Activated naive CD4-positive, alpha-beta T cell treated with anti-CD3 and anti-CD28 coated beads for 36 hours (primary cell): Measurements from ENCODE around the gene TFG. TPM values are rescaled to one million over a fixed set of nuclear protein-coding genes. Genes with fewer than 3 reads are reported as not detected.

Source experiments
- CTCF ChIA-PET: fragments of 350-600 bp; sonication (Branson Sonifier 250); formaldehyde crosslinking; loops from one replicate; lab custom pipeline; 2021; ENCODE audit warnings: antibody characterized with exemption; lab: Charles Lee
- DNase-seq: peaks from one replicate; pipeline ENCODE4 v3.0.0-alpha.2; 2020
- H3K27ac Mint-ChIP-seq: one replicate; pipeline ENCODE4 v1.8.0; 2021; ENCODE audit warnings: mild to moderate bottlenecking, mixed read lengths
- H3K27me3 Mint-ChIP-seq: one replicate; pipeline ENCODE4 v1.8.0; 2021; ENCODE audit warnings: low read depth, mixed read lengths
- H3K36me3 Mint-ChIP-seq: one replicate; pipeline ENCODE4 v1.8.0; 2021; ENCODE audit warnings: low read depth, mixed read lengths
- H3K4me1 Mint-ChIP-seq: one replicate; pipeline ENCODE4 v1.8.0; 2021; ENCODE audit warnings: low read depth, mixed read lengths
- H3K4me3 Mint-ChIP-seq: one replicate; pipeline ENCODE4 v1.8.0; 2021; ENCODE audit warnings: mild to moderate bottlenecking, moderate library complexity, mixed read lengths
- H3K9me3 Mint-ChIP-seq: one replicate; pipeline ENCODE4 v1.8.0; 2021; ENCODE audit warnings: mixed read lengths
- intact Hi-C: fragments of 100-400 bp; cut with micrococcal nuclease; formaldehyde crosslinking; loops from one replicate; pipeline ENCODE4 v1.15.1; 2023
- total RNA-seq, 2 experiments: library from RNA; stranded (reverse); gene quantifications; one replicate each; pipeline ENCODE4 v1.2.3, GENCODE V29; 2021

Gene TFG
- total RNA-seq, 2 experiments from 2014 or later: 45.6 to 46.0 TPM

- intact Hi-C loops: no loop called here
- CTCF ChIA-PET: interaction anchor here (0.6 to 1.7 kb wide), 5 partner anchors 26 to 298 kb away, joined by 3 to 7 read pairs (median 3); no protein-coding TSS in a partner anchor
- Mint-ChIP-seq H3K9me3 (no peaks in the 10 kb centered on the region), H3K4me3 (no peak overlapping the region), H3K4me1 (peaks cover 8% of the 10 kb centered on the region), H3K27me3 (no peaks in the 10 kb centered on the region), H3K27ac (no peak overlapping the region), H3K36me3 (peaks cover 4% of the 10 kb centered on the region)
- peak; percentile 35 for DNase-seq
Measured at GRCh38 chr3:100761211-100761942, 52.1 kb downstream of the TFG start.

DNA sequence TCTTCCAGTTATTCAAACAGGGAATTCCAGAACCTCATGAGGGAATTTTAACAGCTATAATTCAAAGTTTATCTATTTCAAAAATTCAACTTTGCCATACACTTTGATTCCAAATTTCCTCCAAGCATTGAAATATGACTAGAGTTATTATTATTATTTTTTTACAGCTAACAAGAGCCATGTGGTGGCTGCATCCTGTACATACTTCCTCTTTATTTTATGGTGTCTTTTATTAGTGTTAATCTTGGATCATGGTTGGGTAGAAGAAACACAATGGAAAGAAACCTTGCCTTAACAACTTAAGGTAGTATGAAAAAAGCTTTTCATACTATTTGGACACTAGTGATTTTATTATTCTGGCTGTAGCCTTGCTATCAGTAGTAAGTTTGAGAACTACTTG is 52.7 kb downstream of the TFG start:
- Mint-ChIP-seq H3K4me1 (peaks cover 8% of the 10 kb centered on the region), H3K9me3 (no peaks in the 10 kb centered on the region), H3K27me3 (no peaks in the 10 kb centered on the region), H3K27ac (no peak overlapping the region), H3K4me3 (no peak overlapping the region), H3K36me3 (peaks cover 4% of the 10 kb centered on the region)
- CTCF ChIA-PET: interaction anchor here (1.2 to 1.7 kb wide), 3 partner anchors 34 to 299 kb away, joined by 3 to 7 read pairs (median 3); no protein-coding TSS in a partner anchor
- intact Hi-C loops: no loop called here
- DNase-seq: no peak

DNA sequence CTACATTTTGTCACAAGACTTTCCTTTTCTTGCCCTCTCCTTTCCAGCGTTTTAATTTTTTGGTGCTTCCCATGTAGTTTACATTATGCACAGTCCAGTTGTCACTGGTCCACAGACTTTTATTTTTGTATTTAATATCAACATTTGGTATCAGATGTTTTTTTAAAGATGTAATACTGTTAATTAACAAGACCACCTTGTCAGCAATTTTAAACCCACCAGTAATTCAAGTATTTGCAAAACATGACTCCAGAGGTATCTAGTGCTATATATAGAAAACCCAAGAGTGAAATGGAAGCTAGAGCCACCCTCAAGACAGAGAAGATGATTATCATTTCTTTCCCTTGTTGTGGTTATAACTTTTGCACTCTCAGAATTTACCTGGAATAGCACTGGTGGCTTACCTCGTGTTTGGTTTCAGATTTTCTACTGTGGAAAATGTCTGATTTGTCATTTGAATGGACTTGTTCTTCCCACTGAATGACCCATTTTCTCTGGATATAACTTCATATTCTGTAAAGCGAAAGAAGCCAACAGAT is 56.2 kb downstream of the TFG start:
- no peak for DNase-seq
- Mint-ChIP-seq H3K36me3 (peaks cover 2% of the 10 kb centered on the region), H3K4me3 (no peak overlapping the region), H3K9me3 (no peaks in the 10 kb centered on the region), H3K27ac (no peak overlapping the region), H3K27me3 (no peaks in the 10 kb centered on the region), H3K4me1 (peaks cover 8% of the 10 kb centered on the region)
- CTCF ChIA-PET: interaction anchor here (0.8 kb wide), 1 partner anchor 86 kb away, joined by 3 read pairs; no protein-coding TSS in a partner anchor
- intact Hi-C loops: no loop called here

DNA sequence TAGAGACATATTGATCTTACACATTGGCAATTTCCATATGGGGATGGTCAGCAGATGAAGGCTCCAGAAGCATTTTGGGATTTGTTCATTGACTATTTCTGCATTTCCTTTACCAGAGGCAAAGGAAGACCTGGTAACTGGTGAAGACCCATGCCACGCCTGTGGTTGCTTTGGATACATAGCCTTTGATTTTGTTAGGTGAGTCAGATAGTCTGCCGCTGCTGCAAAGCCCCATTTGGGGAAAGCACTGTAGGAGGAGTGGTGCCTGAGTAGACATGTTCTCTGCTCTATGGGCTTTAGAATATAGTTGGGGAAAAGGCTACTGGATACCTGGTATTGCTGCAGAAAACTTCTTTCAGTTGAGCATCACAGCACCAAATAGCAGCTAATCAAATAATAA is 56.8 kb downstream of the TFG start:
- H3K9me3 Mint-ChIP-seq: no peaks in the 10 kb centered on the region

GRCh38 chr3:100769693-100770092 is 60.4 kb downstream of the TFG start:
- H3K27me3 Mint-ChIP-seq: no peaks in the 10 kb centered on the region
- H3K27ac Mint-ChIP-seq: no peak overlapping the region
- no peak overlapping the region for H3K4me3 Mint-ChIP-seq
- no peaks in the 10 kb centered on the region for H3K36me3 Mint-ChIP-seq
- intact Hi-C loops: no loop called here
- CTCF ChIA-PET: no interaction called here
- no peak for DNase-seq
- H3K9me3 Mint-ChIP-seq: no peaks in the 10 kb centered on the region
- H3K4me1 Mint-ChIP-seq: peaks cover 8% of the 10 kb centered on the region

More for the DNA sequence above, 56.8 kb downstream of the TFG start:
- Mint-ChIP-seq H3K4me3 (no peak overlapping the region), H3K27ac (no peak overlapping the region), H3K27me3 (no peaks in the 10 kb centered on the region), H3K4me1 (peaks cover 8% of the 10 kb centered on the region), H3K36me3 (peaks cover 2% of the 10 kb centered on the region)
- intact Hi-C loops: no loop called here
- DNase-seq: peak; percentile 7
- CTCF ChIA-PET: interaction anchor here (0.6 to 0.8 kb wide), 2 partner anchors 16 to 87 kb away, joined by 3 to 5 read pairs; no protein-coding TSS in a partner anchor

DNA sequence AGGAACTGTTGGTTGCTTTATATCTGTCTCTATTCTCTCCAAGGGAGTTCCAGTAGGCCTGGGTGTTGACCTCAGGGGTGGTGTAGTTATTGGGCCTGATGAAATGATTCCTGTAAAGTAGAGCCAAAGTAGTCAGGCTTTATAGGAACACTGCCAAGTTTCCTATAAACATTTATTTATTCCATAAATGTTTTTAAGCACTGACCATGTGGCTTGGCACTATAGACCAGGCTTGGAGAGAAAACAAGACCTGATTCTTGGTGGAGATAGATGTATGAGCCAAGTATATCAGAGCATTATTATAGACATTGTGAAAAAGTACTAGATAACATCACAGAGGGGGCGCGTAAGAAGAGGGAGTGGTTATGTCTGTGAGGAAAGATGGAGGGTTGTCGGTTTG is 65.9 kb downstream of the TFG start:
- DNase-seq: no peak
- intact Hi-C loops: no loop called here
- H3K4me1 Mint-ChIP-seq: no peaks in the 10 kb centered on the region
- CTCF ChIA-PET: interaction anchor here (0.6 kb wide), 1 partner anchor 85 kb away, joined by 3 read pairs; no protein-coding TSS in a partner anchor
- H3K36me3 Mint-ChIP-seq: no peaks in the 10 kb centered on the region
- H3K9me3 Mint-ChIP-seq: no peaks in the 10 kb centered on the region
- no peak overlapping the region for H3K4me3 Mint-ChIP-seq
- H3K27me3 Mint-ChIP-seq: no peaks in the 10 kb centered on the region
- no peak overlapping the region for H3K27ac Mint-ChIP-seq

- intact Hi-C loops: no loop called here
Measured at GRCh38 chr3:100775669-100776068, 66.4 kb downstream of the TFG start.

GRCh38 chr3:100776097-100776729 is 66.9 kb downstream of the TFG start:
- H3K9me3 Mint-ChIP-seq: no peaks in the 10 kb centered on the region
- H3K27me3 Mint-ChIP-seq: no peaks in the 10 kb centered on the region
- DNase-seq: no peak
- no peaks in the 10 kb centered on the region for H3K4me1 Mint-ChIP-seq
- H3K36me3 Mint-ChIP-seq: no peaks in the 10 kb centered on the region
- no peak overlapping the region for H3K4me3 Mint-ChIP-seq
- intact Hi-C loops: no loop called here
- CTCF ChIA-PET: no interaction called here
- H3K27ac Mint-ChIP-seq: no peak overlapping the region

More at GRCh38 chr3:100775669-100776068, 66.4 kb downstream of the TFG start:
- no peaks in the 10 kb centered on the region for H3K27me3 Mint-ChIP-seq
- no peaks in the 10 kb centered on the region for H3K4me1 Mint-ChIP-seq
- no peak overlapping the region for H3K4me3 Mint-ChIP-seq
- no peak for DNase-seq
- no peak overlapping the region for H3K27ac Mint-ChIP-seq
- no peaks in the 10 kb centered on the region for H3K9me3 Mint-ChIP-seq
- CTCF ChIA-PET: interaction anchor here (0.6 kb wide), 1 partner anchor 86 kb away, joined by 3 read pairs; no protein-coding TSS in a partner anchor
- H3K36me3 Mint-ChIP-seq: no peaks in the 10 kb centered on the region

GRCh38 chr3:100776746-100777145 is 67.5 kb downstream of the TFG start:
- H3K27me3 Mint-ChIP-seq: no peaks in the 10 kb centered on the region
- no peaks in the 10 kb centered on the region for H3K36me3 Mint-ChIP-seq
- intact Hi-C loops: no loop called here
- no peaks in the 10 kb centered on the region for H3K4me1 Mint-ChIP-seq
- no peak overlapping the region for H3K4me3 Mint-ChIP-seq
- H3K27ac Mint-ChIP-seq: no peak overlapping the region
- no peaks in the 10 kb centered on the region for H3K9me3 Mint-ChIP-seq
- CTCF ChIA-PET: interaction anchor here (1.1 kb wide), 1 partner anchor 20 kb away, joined by 3 read pairs; no protein-coding TSS in a partner anchor
- DNase-seq: peak; percentile 23

DNA sequence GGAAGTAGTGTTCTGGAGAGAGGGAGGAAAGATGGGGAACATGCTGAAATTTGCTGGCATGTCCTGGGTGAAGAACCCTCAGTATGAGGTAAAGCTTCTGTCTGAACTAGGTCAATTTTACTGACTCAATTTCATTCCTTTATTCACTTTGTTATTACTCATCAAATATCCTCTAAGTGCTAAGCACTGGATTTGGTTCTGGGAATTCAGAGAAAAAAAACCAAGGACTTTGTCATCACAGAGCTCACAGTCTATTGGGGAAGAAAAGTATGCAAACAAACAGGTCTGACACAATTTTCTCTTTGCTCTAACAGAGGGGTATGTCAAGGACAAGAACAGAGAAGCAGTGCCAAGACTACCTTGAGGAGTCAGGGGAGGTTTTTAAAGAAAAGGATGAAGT is 68.0 kb downstream of the TFG start:
- Mint-ChIP-seq H3K27me3 (no peaks in the 10 kb centered on the region), H3K36me3 (no peaks in the 10 kb centered on the region), H3K9me3 (no peaks in the 10 kb centered on the region), H3K27ac (no peak overlapping the region), H3K4me3 (no peak overlapping the region), H3K4me1 (no peaks in the 10 kb centered on the region)
- intact Hi-C loops: no loop called here
- DNase-seq: no peak
- CTCF ChIA-PET: interaction anchor here (1.1 kb wide), 1 partner anchor 19 kb away, joined by 3 read pairs; no protein-coding TSS in a partner anchor

DNA sequence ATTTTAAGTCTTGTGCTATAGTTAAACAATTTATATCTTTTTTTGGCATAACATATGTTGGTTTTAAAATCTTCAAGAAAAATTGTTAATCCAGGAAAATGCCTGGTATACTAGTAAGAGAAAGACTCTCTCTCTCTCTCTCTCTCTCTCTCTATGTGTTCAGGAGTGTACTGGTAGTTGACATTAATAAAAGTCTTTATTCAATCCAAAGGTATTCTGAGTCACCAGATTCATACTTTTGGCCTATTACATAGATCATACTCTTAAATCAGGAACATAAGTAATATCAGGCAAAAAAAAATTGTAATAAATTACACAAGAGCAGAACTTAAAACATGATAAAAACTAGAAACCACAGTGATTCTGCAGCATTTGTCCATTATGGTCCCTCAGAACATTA is 70.2 kb downstream of the TFG start:
- Mint-ChIP-seq H3K27ac (no peak overlapping the region), H3K36me3 (no peaks in the 10 kb centered on the region)
- CTCF ChIA-PET: interaction anchor here (1.0 kb wide), 1 partner anchor 17 kb away, joined by 3 read pairs; no protein-coding TSS in a partner anchor

GRCh38 chr3:100780071-100780622 is 70.9 kb downstream of the TFG start:
- no peak for DNase-seq
- CTCF ChIA-PET: no interaction called here
- Mint-ChIP-seq H3K9me3 (no peaks in the 10 kb centered on the region), H3K36me3 (no peaks in the 10 kb centered on the region), H3K27ac (no peak overlapping the region), H3K27me3 (no peaks in the 10 kb centered on the region), H3K4me3 (no peak overlapping the region), H3K4me1 (no peaks in the 10 kb centered on the region)
- intact Hi-C loops: no loop called here

More for the DNA sequence above, 70.2 kb downstream of the TFG start:
- no peaks in the 10 kb centered on the region for H3K27me3 Mint-ChIP-seq
- intact Hi-C loops: no loop called here
- no peak for DNase-seq
- H3K4me3 Mint-ChIP-seq: no peak overlapping the region
- H3K9me3 Mint-ChIP-seq: no peaks in the 10 kb centered on the region
- no peaks in the 10 kb centered on the region for H3K4me1 Mint-ChIP-seq
